Lower lobe of right lung (tissue), 2 donors: ENCODE results near the gene SLC13A2. TPM values are rescaled to one million over a fixed set of nuclear protein-coding genes. Genes with fewer than 3 reads are reported as not detected.

Experiments used
- ATAC-seq, 2 donors: fragments of 200-7000 bp; cut with Tn5 transposase; one replicate each; pipeline ENCODE4 v1.9.1; 2020 to 2022; ENCODE audit warnings: mild to moderate bottlenecking in 2 of 2, moderate library complexity in 2 of 2
- DNase-seq: peaks from one replicate; pipeline ENCODE4 v3.0.0-alpha.2; 2020
- H3K27ac ChIP-seq: fragments of 200-600 bp; one replicate; pipeline ENCODE4 v1.8.0; 2022
- H3K27me3 ChIP-seq: fragments of 200-600 bp; one replicate; pipeline ENCODE4 v1.8.0; 2022; ENCODE audit warnings: low read depth
- H3K36me3 ChIP-seq: fragments of 200-600 bp; one replicate; pipeline ENCODE4 v1.8.0; 2022; ENCODE audit warnings: mild to moderate bottlenecking
- H3K4me1 ChIP-seq: fragments of 200-600 bp; one replicate; pipeline ENCODE4 v1.8.0; 2022
- H3K4me3 ChIP-seq: fragments of 200-600 bp; one replicate; pipeline ENCODE4 v1.8.0; 2022; ENCODE audit warnings: mild to moderate bottlenecking
- H3K9me3 ChIP-seq: fragments of 200-600 bp; one replicate; pipeline ENCODE4 v1.8.0; 2022
- intact Hi-C: fragments of 100-400 bp; cut with DNase I; formaldehyde crosslinking; loops from one replicate; pipeline ENCODE4 v1.11.0; 2022
- total RNA-seq: library from RNA; stranded (reverse); fragmentation: NEBNext Ultra II Directional; extraction: Animal tissue kit (Norgen Biotek cat#: 25700); gene quantifications from one replicate; pipeline ENCODE4 v1.2.1, GENCODE V29; 2021
- TF ChIP-seq, protein P1 (sequence below): fragments of 200-600 bp; IDR thresholded peaks from one replicate; pipeline ENCODE4 v1.8.0; 2022; ENCODE audit warnings: antibody characterized with exemption, mild to moderate bottlenecking
- donor health status: DM: no; HTN: yes; CAD: no; lungs with severe emphysema.

Gene SLC13A2
- total RNA-seq, 1 donor from 2014 or later: not detected

GRCh38 chr17:28511858-28512461 is 38.5 kb downstream of the SLC13A2 start:
- DNase-seq: no peak
- ATAC-seq: no peak
- TF ChIP-seq, protein P1, sequence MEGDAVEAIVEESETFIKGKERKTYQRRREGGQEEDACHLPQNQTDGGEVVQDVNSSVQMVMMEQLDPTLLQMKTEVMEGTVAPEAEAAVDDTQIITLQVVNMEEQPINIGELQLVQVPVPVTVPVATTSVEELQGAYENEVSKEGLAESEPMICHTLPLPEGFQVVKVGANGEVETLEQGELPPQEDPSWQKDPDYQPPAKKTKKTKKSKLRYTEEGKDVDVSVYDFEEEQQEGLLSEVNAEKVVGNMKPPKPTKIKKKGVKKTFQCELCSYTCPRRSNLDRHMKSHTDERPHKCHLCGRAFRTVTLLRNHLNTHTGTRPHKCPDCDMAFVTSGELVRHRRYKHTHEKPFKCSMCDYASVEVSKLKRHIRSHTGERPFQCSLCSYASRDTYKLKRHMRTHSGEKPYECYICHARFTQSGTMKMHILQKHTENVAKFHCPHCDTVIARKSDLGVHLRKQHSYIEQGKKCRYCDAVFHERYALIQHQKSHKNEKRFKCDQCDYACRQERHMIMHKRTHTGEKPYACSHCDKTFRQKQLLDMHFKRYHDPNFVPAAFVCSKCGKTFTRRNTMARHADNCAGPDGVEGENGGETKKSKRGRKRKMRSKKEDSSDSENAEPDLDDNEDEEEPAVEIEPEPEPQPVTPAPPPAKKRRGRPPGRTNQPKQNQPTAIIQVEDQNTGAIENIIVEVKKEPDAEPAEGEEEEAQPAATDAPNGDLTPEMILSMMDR: no peak
- intact Hi-C loops: no loop called here
- H3K4me3 ChIP-seq: no peak overlapping the region
- H3K9me3 ChIP-seq: no peaks in the 10 kb centered on the region
- no peak overlapping the region for H3K27ac ChIP-seq
- no peaks in the 10 kb centered on the region for H3K4me1 ChIP-seq
- peaks cover 24% of the 10 kb centered on the region for H3K27me3 ChIP-seq
- no peaks in the 10 kb centered on the region for H3K36me3 ChIP-seq

DNA sequence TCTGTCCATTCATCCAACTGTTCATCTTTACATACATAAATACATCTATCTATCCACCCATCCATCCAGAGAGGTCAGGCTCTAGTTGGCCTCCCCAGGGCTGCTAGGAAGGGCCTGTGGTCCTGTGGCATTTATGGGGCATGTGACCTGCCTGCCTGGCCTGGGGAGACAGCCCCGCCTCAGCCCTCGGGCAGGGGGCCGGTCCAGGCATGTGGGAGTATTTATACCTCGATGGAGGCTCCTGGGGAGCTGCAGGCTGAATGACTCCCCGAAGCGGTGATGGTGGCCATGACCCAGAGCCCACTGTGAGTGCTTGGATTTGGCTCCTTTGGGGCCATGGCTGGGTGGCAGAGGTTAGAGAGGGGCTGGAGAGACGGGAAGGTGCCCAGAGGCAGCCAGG is 40.0 kb downstream of the SLC13A2 start:
- no peaks in the 10 kb centered on the region for H3K36me3 ChIP-seq
- DNase-seq (peak; percentile 19), ATAC-seq (no peak)
- H3K9me3 ChIP-seq: no peaks in the 10 kb centered on the region
- H3K27ac ChIP-seq: no peak overlapping the region
- no peaks in the 10 kb centered on the region for H3K4me1 ChIP-seq
- TF ChIP-seq, protein P1: no peak
- H3K27me3 ChIP-seq: peaks cover 13% of the 10 kb centered on the region
- intact Hi-C loops: no loop called here
- H3K4me3 ChIP-seq: no peak overlapping the region

GRCh38 chr17:28514561-28515002 is 41.1 kb downstream of the SLC13A2 start:
- intact Hi-C loops: no loop called here
- peak; percentile 22 for DNase-seq
- H3K9me3 ChIP-seq: no peaks in the 10 kb centered on the region
- no peaks in the 10 kb centered on the region for H3K36me3 ChIP-seq
- no peak overlapping the region for H3K4me3 ChIP-seq
- H3K4me1 ChIP-seq: no peaks in the 10 kb centered on the region
- H3K27me3 ChIP-seq: peaks cover 9% of the 10 kb centered on the region
- no peak overlapping the region for H3K27ac ChIP-seq
- TF ChIP-seq, protein P1: no peak
- ATAC-seq: no peak

- Histone ChIP-seq H3K27ac (no peak overlapping the region), H3K27me3 (peaks cover 4% of the 10 kb centered on the region), H3K36me3 (no peaks in the 10 kb centered on the region), H3K4me1 (no peaks in the 10 kb centered on the region), H3K9me3 (no peaks in the 10 kb centered on the region), H3K4me3 (no peak overlapping the region)
- no peak for DNase-seq
- ATAC-seq: peak in 1 of 2 donors; percentile 31
- TF ChIP-seq, protein P1: no peak
- intact Hi-C loops: no loop called here
Measured at GRCh38 chr17:28515518-28515917, 42.1 kb downstream of the SLC13A2 start.

DNA sequence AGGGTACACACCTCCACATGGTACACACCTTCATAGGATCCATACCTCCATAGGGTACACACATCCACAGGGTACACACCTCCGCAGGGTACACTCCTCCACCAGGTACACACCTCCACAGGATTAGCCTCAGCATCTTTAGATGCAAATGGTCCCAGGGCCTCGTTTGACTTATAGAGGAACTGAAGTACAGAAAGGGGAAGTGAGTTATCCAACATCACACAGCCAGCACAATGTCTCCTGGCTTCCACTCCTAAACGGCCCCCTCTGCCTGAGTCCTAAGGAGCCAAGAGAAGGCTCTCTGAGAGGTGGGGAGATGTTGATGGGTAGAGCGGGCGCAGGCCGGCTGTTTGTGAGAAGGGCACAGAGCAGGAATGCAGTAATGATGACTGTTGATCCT is 44.7 kb downstream of the SLC13A2 start:
- intact Hi-C loops: no loop called here
- ATAC-seq (no peak), DNase-seq (peak; percentile 36)
- Histone ChIP-seq H3K4me1 (no peaks in the 10 kb centered on the region), H3K36me3 (no peaks in the 10 kb centered on the region), H3K4me3 (no peak overlapping the region), H3K27ac (no peak overlapping the region), H3K27me3 (no peaks in the 10 kb centered on the region), H3K9me3 (no peaks in the 10 kb centered on the region)
- TF ChIP-seq, protein P1: no peak
